Kidney (tissue), 14 donors: Measurements from ENCODE around the gene PHACTR1. TPM values are rescaled to one million over a fixed set of nuclear protein-coding genes. Genes with fewer than 3 reads are reported as not detected.

Experiments
- DNase-seq, 5 donors: peaks; one replicate each; pipeline ENCODE4 v3.0.0-alpha.2; 2013 to 2020
- FAIRE-seq: peaks from 2 replicates; lab custom pipeline; 2012; peaks lifted over from hg19 to GRCh38; lab: Jason Lieb, UNC
- H3K27ac ChIP-seq, 2 donors: one replicate each; pipeline ENCODE4 v1.7.0; 2013; ENCODE audit warnings: low read depth in 2 of 2, low read length in 2 of 2, inconsistent platforms in 1 of 2
- H3K27me3 ChIP-seq: one replicate; pipeline ENCODE4 v1.7.1; 2013; ENCODE audit warnings: low read length, inconsistent platforms; ENCODE audit not compliant: control insufficient read depth, insufficient read depth
- H3K36me3 ChIP-seq, 3 donors: one replicate each; pipeline versions ENCODE4 v1.7.0 to v1.7.1; 2013; ENCODE audit warnings: low read length in 3 of 3, control low read depth in 1 of 3, inconsistent platforms in 1 of 3; ENCODE audit not compliant: insufficient read depth in 3 of 3, control insufficient read depth in 2 of 3
- H3K4me1 ChIP-seq, 3 donors: one replicate each; pipeline versions ENCODE4 v1.7.0 to v1.7.1; 2013; ENCODE audit warnings: low read length in 3 of 3, inconsistent platforms in 1 of 3, low read depth in 1 of 3; ENCODE audit not compliant: control insufficient read depth in 2 of 3, insufficient read depth in 2 of 3
- H3K4me3 ChIP-seq, 3 donors: one replicate each; pipeline versions ENCODE4 v1.7.0 to v1.8.1; 2013; ENCODE audit warnings: low read length in 3 of 3, control low read depth in 1 of 3, inconsistent platforms in 1 of 3
- H3K9ac ChIP-seq, 3 donors: one replicate each; pipeline versions ENCODE4 v1.7.0 to v1.7.1; 2013; ENCODE audit warnings: low read length in 3 of 3, control low read depth in 1 of 3, inconsistent platforms in 1 of 3
- H3K9me3 ChIP-seq, 3 donors: one replicate each; pipeline versions ENCODE4 v1.7.0 to v1.7.1; 2013; ENCODE audit warnings: low read length in 3 of 3, control low read depth in 1 of 3, inconsistent platforms in 1 of 3; ENCODE audit not compliant: control insufficient read depth in 2 of 3, insufficient read depth in 1 of 3
- intact Hi-C: fragments of 100-400 bp; cut with DNase I; formaldehyde crosslinking; loops from one replicate; pipeline ENCODE4 v1.11.1; 2022
- polyA plus RNA-seq: library from polyadenylated mRNA; stranded (reverse); fragments of 350-450 nt; fragmentation: Illumina TruSeq; extraction: RNeasy Lipid Tissue Mini Kit (QIAGEN cat#74804); gene quantifications from one replicate; pipeline ENCODE4 v1.2.3, GENCODE V29; 2014; ENCODE audit warnings: low read depth, low replicate concordance; ENCODE audit not compliant: insufficient read depth
- total RNA-seq: library from RNA; stranded (reverse); fragmentation: NEBNext Ultra II Directional; extraction: Animal tissue kit (Norgen Biotek cat#: 25700); gene quantifications from one replicate; pipeline ENCODE4 v1.2.1, GENCODE V29; 2021
- TF ChIP-seq, protein P1 (sequence below): IDR thresholded peaks from 3 replicates; pipeline ENCODE4 v1.5.1; 2012; ENCODE audit warnings: mild to moderate bottlenecking, moderate library complexity, borderline replicate concordance; ENCODE audit not compliant: insufficient read depth; ENCODE audit errors: extremely low read depth
- donor health status: control.
- donor health status: control.
- donor health status: control.
- donor health status: control.
- donor health status: control.
- donor health status: DM: yes; HTN: yes; CAD: no.
- donor health status: Normal renal cell carcinoma (clear cell type).

Gene PHACTR1
- total and polyA plus RNA-seq, 2 donors from 2014 or later = 3.3 to 33.6 TPM

DNA sequence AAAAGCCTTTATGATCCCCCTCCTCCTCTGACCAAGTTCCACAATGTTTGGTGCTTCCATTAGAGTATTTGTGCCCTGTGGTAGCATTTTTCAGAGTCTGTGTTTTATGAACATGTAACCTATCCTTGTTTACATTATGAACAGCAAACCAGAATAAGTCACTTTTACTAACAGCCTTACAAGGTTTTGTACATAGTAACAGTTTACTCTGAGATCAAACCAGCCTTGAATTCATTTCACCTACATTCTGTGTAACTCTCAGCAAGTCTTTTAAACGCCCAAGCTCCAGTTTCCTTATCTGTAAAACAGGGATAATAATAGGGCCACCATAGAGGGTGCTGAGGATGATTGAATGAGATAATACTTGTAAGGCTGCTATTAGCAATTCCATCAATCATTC lies 175.0 kb downstream of the PHACTR1 start:
- DNase-seq (no peak), FAIRE-seq (no peak)
- no peaks in the 10 kb centered on the region for H3K27me3 ChIP-seq
- H3K4me1 ChIP-seq = peaks cover 0 to 2% (median 0%) of the 10 kb centered on the region in 3 donors
- TF ChIP-seq, protein P1, sequence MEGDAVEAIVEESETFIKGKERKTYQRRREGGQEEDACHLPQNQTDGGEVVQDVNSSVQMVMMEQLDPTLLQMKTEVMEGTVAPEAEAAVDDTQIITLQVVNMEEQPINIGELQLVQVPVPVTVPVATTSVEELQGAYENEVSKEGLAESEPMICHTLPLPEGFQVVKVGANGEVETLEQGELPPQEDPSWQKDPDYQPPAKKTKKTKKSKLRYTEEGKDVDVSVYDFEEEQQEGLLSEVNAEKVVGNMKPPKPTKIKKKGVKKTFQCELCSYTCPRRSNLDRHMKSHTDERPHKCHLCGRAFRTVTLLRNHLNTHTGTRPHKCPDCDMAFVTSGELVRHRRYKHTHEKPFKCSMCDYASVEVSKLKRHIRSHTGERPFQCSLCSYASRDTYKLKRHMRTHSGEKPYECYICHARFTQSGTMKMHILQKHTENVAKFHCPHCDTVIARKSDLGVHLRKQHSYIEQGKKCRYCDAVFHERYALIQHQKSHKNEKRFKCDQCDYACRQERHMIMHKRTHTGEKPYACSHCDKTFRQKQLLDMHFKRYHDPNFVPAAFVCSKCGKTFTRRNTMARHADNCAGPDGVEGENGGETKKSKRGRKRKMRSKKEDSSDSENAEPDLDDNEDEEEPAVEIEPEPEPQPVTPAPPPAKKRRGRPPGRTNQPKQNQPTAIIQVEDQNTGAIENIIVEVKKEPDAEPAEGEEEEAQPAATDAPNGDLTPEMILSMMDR = no peak
- intact Hi-C loops = no loop called here
- no peak overlapping the region for H3K9ac ChIP-seq
- no peak overlapping the region for H3K4me3 ChIP-seq
- no peaks in the 10 kb centered on the region for H3K36me3 ChIP-seq
- H3K27ac ChIP-seq = no peak overlapping the region
- no peaks in the 10 kb centered on the region for H3K9me3 ChIP-seq

GRCh38 chr6:12892151-12892550 lies 175.6 kb downstream of the PHACTR1 start:
- Histone ChIP-seq H3K27me3 (no peaks in the 10 kb centered on the region), H3K9me3 (no peaks in the 10 kb centered on the region), H3K4me3 (no peak overlapping the region), H3K36me3 (no peaks in the 10 kb centered on the region), H3K4me1 (peaks cover 0 to 4% (median 1%) of the 10 kb centered on the region in 3 donors), H3K27ac (no peak overlapping the region), H3K9ac (no peak overlapping the region)
- peak in 2 of 5 donors; percentile 15 to 69 for DNase-seq
- intact Hi-C loops = no loop called here
- no peak for FAIRE-seq
- TF ChIP-seq, protein P1 = no peak

DNA sequence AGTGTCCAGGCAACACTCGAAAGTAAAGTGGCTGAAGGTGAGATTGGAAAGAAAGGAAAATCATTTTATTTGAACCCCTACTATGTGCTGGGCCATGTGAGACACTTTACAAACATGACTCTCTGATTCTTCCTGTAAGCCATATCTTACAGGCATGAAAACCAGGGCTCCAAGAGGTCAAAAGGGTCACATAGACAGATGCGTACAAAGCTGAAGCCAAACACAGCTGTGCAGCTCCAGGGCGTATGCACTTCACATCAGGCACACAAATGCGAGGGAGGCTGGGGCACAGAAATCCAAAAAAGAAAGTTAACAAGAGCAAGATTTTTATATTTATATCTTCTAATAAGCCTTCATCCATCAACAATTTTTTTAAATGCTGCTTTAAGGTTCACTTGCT lies 176.5 kb downstream of the PHACTR1 start:
- intact Hi-C loops = no loop called here
- Histone ChIP-seq H3K9ac (no peak overlapping the region), H3K36me3 (no peaks in the 10 kb centered on the region), H3K4me3 (no peak overlapping the region), H3K4me1 (peaks cover 0 to 4% (median 4%) of the 10 kb centered on the region in 3 donors), H3K27ac (no peak overlapping the region), H3K9me3 (no peaks in the 10 kb centered on the region), H3K27me3 (no peaks in the 10 kb centered on the region)
- FAIRE-seq (no peak), DNase-seq (no peak)
- TF ChIP-seq, protein P1 = no peak

DNA sequence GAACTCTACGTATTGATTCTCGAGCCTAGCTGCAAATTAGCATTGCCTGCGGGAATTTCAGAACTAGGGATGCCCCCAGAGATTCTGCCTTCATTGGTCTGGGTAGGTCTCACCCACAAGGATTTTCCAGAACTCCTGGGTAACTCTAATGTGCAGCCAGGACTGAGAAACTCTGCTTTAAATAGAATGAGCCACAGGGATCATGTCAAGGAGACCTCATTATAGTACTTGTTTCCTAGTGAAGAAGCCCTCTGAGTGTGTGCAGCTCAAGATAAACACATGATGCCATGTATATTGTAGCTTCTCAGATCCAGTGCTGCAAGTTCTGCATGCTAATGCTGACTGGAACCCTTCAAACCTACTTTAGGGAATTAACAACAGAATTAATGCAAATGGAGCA lies 179.2 kb downstream of the PHACTR1 start:
- intact Hi-C loops = no loop called here
- Histone ChIP-seq H3K27me3 (no peaks in the 10 kb centered on the region), H3K36me3 (no peaks in the 10 kb centered on the region), H3K27ac (no peak overlapping the region), H3K9me3 (no peaks in the 10 kb centered on the region), H3K9ac (no peak overlapping the region), H3K4me1 (peaks cover 0 to 4% (median 4%) of the 10 kb centered on the region in 3 donors), H3K4me3 (no peak overlapping the region)
- FAIRE-seq (no peak), DNase-seq (no peak)
- TF ChIP-seq, protein P1 = no peak
